SHP77 (cell line): ENCODE data around the gene LAMTOR4.
"Not testable (repeated sequence)": the region's sequence is repeated elsewhere in the genome, so short reads cannot be mapped to it uniquely, and the experiment has no call there.

ENCODE experiments used
- DNase-seq, 2 experiments: peaks; one replicate each; lab custom pipeline; 2025; lab: John Stamatoyannopoulos, UW

The LAMTOR4 gene

GRCh38 chr7:100171087-100171681 lies 22.5 kb downstream of the LAMTOR4 start:
- no peak for DNase-seq

- no peak for DNase-seq
These were observed 23.1 kb downstream of the LAMTOR4 start for GRCh38 chr7:100171840-100172239.

GRCh38 chr7:100173806-100174495 lies 25.2 kb downstream of the LAMTOR4 start:
- no peak for DNase-seq

- no peak for DNase-seq
These were observed 25.9 kb downstream of the LAMTOR4 start for GRCh38 chr7:100174582-100174981.

- no peak for DNase-seq
These were observed 26.7 kb downstream of the LAMTOR4 start for GRCh38 chr7:100175296-100175935.

GRCh38 chr7:100176096-100177044 lies 27.7 kb downstream of the LAMTOR4 start:
- DNase-seq: no peak

GRCh38 chr7:100177045-100178001 lies 28.6 kb downstream of the LAMTOR4 start, which contains the start of the genes GPC2 and STAG3:
TSS of gene GPC2 (minus strand) at chr7:100177381. CDS start at chr7:100177199, 182 bp downstream.
TSS of gene STAG3 (plus strand) at chr7:100177918. CDS start at chr7:100180557, 2,639 bp downstream.
- DNase-seq: peak; percentile 90 to 93

GRCh38 chr7:100180084-100180483 lies 31.4 kb downstream of the LAMTOR4 start:
- DNase-seq: not testable (repeated sequence)

GRCh38 chr7:100182616-100183015 lies 33.9 kb downstream of the LAMTOR4 start:
- not testable (repeated sequence) for DNase-seq

- DNase-seq: not testable (repeated sequence)
These were observed 34.4 kb downstream of the LAMTOR4 start for GRCh38 chr7:100183090-100183489.

GRCh38 chr7:100185726-100186125 lies 37.0 kb downstream of the LAMTOR4 start:
- DNase-seq: no peak

- DNase-seq: no peak
These were observed 40.3 kb downstream of the LAMTOR4 start for GRCh38 chr7:100189061-100189460.

GRCh38 chr7:100190048-100190711 lies 41.5 kb downstream of the LAMTOR4 start:
- no peak for DNase-seq

- DNase-seq: no peak
These were observed 43.1 kb downstream of the LAMTOR4 start for GRCh38 chr7:100191775-100192174.

GRCh38 chr7:100192281-100192862 lies 43.7 kb downstream of the LAMTOR4 start:
- not testable (repeated sequence) for DNase-seq

- DNase-seq: no peak
These were observed 44.3 kb downstream of the LAMTOR4 start for GRCh38 chr7:100192969-100193368.

- DNase-seq: no peak
These were observed 46.5 kb downstream of the LAMTOR4 start for GRCh38 chr7:100195222-100195621.

- DNase-seq: not testable (repeated sequence)
These were observed 47.2 kb downstream of the LAMTOR4 start for GRCh38 chr7:100195901-100196322.

- no peak for DNase-seq
These were observed 49.5 kb downstream of the LAMTOR4 start for GRCh38 chr7:100198266-100198665.

- no peak for DNase-seq
These were observed 52.0 kb downstream of the LAMTOR4 start for GRCh38 chr7:100200693-100201092.
